ENCODE measurements around the gene TMEM163.

Gene TMEM163

DNA sequence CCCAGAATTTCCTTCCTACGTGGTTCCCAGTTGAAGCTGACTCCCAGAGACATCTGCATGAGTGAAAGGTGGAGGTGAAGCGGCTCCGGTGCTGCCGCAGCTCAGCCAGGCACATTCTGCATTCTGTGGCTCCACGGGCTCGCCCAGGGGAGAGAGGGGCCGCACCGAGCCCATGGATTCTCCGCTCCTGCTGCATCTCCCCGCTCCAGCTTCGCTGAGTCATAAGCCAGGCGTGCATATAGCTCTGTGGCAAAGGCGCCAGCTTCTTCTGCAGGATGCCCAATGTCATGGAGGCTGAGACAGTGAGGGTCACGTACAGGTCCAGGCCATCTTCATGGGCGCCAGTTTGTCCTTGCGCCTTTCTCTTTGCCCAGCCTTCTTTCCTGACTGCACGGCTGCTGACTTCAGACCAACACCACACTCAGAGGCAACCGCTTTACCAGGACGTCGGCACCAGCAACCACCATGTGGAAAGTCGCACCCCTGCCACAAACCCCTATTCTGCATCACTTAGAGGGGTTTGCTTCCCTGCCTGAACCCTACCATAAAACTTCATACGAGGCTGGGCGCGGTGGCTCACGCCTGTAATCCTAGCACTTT is 249.2 kb downstream of the TMEM163 start:
- no peak for DNase-seq

DNA sequence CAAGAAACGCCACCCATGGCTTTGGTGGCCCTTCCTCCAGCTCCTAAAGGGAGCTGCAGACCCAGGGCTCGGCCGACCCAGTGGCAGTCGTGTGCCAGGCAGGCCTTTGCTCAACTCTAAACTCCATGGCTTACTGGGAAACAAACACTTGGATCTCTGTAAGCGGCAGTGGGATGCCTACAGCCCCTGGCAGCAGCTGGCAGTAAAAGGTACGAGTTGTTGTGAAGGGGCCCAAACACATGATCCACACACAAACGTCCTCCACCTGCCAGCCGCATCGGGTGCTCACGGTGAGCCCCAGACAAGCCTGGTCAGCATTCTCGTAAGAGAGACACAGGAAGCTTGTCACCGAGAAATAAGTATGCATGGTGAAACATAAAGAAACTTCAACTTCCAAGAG is 250.0 kb downstream of the TMEM163 start:
- peak in 1 of 2 donors; percentile 15 for DNase-seq

DNA sequence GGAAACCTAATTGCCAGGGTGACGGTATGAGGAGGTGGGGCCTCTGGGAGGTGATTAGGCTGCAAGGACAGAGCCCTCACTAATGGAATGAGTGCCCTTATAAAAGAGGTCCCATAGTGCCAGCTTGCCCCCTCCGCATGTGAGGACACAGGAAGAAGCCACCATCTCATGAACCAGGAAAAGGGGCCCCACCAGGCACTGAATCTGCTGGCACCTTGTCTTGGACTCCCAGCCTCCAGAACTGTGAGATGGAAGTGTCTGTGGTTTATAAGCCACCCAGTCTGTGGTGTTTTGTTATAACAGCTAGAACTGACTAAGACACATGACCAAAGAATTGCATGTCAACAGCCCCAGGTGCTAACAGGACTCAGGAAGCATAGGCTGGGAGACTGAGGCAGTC is 250.6 kb downstream of the TMEM163 start:
- DNase-seq: peak in 1 of 2 donors; percentile 18

DNA sequence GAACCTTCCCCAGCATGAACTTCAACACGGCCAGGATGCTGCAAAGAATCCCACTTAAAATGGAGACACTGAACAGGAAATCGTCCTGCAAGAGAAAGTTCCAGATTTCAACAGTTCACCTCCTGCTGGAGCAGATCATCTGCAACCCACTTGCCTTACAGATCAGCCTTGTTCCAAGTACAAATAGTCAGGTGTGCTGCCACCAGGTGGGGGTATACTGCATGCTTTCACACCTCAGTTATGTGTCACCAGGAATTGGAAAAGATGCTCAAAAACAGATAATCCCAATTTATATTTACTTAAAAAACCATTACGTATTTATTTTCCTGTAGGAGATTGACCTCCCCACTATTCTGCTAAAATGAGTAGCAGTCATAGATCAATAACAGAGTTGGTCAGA is 252.7 kb downstream of the TMEM163 start:
- peak; percentile 22 to 33 for DNase-seq

DNA sequence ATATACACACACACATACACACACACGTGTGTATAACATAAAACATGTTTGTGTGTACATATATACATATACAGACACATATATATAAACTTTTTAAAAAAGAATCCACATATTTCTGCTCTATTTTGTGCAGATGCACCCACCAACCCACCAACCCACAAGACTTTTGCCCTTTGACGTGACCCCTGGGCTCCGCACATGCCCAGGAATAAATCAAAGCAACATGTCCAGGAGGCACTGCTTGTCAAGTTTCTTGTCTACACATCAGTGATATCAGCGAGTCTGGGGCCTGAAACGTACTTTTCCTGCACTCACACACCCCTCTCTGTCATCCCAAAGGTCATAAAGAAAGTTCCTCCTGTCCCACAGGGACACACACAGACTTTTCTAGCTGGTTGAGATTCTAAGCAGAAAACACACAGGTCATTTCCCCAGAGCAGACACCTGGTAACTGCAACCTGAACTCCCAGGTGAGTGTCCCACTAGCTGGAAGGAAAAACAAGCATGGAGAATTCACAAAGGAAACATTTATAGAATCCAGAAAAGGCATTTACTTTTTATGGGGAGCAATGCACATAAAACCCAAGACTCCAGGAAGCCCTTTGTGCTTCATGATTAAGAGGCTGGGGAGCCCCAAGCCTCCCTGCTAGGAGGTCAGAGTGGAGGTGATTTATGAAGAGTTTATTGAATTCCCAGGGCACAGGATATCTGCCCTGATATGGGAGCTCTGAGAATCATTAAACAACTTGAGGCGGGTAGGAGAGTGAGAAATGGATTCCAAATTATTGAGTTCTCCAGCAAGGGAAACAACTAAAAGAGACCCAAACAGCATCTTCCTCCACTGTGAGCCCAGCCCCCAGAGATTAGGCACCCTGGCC is 253.3 kb downstream of the TMEM163 start:
- no peak for DNase-seq

DNA sequence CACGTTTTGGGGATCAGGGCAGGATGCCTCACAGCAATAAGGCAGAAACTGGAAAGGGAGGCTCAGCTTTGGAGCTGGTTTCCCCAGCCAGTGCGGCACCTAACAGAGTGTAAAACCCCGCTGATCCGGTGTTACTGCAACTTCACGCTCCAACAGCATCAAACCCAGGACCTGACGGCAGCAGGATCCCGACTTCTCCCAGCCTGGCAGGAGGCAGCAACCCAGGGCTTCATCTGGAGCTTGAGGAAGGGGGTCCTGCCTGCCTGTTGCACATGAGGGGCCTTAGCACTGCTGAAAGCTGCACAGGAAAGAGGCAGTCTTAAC is 255.1 kb downstream of the TMEM163 start:
- no peak for DNase-seq

DNA sequence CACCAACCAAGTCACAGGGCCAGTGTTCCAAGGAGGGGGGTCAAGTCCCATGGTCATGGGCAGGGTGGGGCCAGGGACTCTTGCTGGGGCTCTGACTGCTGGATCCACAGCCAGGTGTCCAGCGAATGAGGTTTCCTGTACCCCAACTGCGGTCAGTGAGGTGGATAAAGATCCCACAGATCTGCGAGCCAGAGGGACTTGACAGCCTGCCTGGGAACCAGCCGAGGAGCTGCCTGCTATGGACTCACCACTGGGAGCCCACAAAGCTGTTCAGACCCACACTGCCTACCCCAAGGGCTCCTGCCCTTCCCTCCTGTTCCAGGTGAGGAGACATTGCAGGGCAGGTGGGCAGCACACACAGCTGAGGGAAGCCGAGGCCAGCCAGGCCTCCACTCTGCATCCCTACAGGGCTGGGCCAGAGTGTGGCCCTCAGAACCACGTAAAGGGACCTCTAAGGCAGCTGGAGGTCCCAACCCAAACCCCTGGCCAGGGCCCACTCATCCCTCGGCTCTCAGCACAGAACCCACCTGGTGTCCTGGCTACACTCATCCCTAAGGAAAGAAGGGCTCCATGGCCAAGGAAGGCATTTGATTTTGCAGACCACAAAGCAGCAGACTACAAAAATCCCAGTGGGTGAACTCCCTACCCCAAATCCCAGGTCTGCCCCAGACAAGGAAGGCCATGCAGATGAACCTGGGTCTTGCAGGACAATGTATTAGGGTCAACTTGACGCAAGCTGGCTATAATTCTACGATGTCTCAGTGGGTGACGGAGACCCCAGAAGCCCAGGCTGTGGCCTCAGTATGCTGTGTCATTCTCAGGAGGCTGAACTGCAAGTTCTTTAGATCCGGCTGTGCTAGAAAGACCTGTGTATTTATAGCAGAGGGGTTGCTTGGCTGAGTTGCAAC is 255.8 kb downstream of the TMEM163 start:
- DNase-seq: no peak

DNA sequence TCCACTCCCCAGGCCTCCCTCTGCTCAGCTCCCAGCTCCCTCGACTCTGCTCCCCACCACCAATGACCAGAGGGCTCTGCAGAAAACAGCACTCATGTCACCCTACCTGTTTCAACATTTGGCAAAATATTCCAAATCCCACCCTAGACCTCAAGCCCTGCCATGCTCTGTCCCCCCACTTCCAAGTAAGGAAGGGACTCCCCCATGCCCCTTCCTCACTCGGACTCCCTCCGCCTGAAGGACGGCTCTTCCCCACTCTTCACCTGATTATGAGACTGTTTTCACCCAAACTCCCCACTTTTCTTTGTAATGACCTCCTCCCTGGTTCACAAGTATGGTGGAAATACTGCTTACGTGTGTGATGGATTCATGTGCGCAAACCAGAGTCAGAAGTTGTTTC is 256.5 kb downstream of the TMEM163 start:
- DNase-seq: no peak

DNA sequence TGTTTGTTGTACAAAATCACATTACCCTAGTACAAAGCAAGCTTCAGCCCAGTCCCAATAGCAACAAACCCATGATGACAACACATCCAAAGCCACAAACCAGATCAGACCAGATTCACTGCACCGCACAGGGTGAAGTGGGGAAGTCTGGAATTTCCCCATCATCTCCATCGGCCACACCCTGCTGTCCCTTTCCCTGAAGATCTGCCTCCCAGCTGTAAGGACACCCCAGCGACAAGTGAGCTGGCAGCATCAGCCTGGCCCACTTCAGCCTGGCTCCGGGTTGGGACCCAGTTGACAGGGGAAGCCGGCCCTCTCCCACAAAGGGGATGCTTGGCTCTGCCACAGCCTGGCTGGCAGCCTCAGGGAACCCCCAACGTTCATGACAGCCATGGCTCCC is 257.3 kb downstream of the TMEM163 start:
- DNase-seq: no peak

DNA sequence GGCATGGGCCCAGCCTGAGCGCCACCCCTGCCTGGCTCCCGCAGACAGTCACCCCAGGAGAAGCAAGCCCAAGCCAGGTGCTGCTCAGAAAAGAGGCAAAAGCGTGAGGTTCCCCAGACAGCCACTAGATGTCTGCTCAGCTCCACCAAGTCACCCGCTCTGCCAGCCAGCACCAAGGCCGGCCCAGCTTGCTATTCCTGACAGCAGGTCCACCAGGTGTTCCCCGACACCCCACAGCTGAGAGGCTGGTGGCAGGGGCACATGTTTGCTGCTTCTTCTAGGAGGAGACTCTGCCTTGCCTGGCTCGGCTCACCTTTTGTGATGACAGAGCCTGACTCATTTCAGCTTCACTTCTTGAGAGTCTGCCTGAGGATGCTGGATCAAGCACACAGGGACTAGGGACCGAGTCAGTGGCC is 258.2 kb downstream of the TMEM163 start:
- peak; percentile 24 to 33 for DNase-seq

DNA sequence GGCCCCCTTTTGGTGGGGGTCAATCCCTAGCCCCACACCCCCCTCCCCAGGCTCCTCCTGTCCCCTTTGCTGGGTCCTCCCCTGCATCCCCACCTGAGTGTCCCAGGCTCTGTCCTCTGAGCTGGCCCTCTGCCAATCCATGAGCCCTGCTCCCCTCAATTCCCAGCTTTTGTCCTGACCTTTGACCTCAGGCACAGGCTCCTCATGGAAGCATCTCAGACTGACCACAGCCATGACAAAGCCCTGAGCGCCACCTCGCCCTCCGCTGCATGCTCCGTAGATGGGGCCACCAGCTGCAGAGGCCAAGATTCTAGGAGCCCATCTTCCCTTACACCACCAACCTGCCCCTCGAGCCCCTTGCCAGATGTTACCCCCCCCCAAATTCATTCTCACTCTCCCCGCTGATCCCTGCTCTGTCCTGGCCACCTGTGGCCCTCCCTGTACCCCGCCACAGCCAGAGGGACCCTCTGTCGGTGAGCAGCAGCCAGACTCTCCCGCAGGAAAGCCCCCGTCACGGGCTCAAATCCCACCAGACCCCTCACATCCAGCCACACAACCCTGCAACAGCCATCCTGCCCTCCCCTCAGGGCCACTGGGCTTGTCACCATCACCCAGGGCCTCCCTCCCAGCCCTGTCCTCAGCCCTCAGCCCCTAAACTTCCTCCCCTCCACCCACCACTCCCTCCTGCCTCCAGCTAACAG is 258.9 kb downstream of the TMEM163 start:
- no peak for DNase-seq

DNA sequence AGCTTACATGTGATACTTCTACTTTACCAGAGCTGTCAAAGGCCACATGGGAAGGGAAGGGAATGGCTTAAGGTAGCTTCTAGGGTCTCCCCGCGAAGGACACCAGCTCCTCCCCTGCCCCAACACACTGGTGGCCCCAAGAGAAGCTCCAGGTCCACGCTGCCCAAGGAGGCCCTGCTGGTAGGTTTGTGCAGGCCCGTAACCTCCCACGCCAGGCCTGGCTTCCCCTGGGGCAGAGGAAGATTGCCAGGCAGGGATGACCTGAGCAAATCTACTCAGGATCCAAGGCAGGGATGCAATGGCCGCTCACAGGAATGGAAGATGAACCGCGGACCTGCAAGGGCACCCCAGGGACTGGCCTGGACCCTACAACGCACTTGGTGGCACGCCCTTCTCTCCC is 259.9 kb downstream of the TMEM163 start:
- DNase-seq: no peak

DNA sequence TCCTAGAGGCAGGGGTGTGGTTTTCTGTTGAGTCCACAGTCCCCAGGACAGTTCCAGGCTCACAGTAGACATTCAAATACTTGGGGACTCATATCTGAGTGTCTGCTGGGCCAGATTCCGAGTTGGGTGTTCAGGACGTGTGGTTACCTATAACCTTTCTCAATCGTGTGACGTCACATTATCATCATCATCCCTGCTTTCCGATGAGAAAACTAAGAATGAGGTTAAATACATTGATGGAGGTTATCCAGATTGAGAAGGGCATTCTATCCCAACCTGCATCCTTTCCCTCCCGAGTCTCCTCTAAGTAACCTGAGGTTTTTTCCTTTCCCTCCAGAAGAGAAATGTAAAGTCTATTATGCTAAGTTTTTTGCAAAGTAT is 260.3 kb downstream of the TMEM163 start:
- DNase-seq: no peak

DNA sequence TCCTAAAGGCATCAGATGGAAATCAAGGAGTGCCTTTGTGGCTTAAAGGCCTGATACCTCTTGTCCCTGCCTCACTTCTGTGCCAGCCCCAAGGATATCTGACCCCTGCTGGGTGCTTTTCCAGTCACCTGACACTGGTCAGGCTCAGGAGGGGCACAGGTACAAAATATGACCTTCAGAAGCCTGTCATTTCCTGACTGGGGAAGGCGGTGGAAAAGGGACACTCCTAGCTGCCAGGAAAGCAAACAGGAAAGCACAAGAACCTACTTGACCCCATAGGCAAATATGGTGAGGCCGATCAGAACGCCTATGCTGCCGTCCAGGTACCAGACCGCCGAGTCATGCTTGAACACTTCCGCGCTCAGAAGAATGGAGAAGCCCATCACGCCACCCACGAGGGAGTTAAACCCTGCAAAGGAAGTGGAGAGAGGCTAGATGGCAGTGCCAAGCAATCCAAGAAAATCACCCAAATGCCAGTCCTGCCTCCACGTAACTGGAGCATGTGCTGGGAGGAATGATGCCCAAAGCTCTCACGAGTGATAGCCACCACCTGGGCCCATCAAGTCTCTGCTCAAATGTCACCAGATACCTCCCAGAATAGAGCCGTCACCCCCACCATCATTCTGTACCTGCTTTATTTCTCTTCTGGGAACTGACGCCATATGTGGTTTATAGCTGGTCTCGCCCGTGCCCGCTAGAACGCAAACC is 260.9 kb downstream of the TMEM163 start:
- DNase-seq: no peak

DNA sequence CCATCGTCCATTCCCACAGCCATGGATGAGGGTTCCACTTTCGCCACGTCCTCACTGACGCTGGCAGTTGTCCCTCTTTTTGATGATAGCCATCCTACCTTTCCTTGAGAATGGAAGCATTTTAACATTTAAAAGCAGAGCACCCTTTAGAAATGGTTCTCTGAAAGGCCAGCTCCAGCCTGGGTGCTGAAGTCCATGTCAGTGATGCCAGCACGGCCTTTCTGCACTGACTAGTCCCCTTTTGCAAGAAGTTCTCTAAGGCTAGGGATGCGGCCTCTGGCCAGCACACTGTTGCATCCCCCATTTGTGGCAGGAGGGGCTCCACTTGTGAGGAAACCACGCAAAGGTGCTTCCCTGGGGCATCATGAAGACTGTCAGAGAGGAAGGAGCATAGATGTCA is 261.4 kb downstream of the TMEM163 start:
- no peak for DNase-seq

DNA sequence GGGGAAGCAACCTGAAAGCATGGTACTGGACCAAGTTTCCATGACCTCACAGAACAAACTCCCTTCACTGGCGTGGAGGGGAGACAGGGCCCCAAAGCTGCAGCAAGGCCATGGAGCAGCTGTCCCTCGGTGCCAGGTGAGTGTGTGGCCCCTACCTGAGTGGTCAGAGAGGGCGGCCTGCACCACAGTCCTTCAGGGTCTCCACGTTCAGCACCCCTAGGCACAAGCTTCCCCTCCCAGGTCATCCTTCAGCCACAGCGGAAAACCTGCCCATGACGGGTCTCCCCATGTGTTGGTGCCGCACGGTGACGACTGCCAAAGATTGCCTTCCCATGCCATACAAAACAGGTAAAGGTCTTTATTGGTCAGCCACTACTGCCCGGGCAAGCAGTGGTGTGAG is 263.4 kb downstream of the TMEM163 start:
- DNase-seq: no peak

DNA sequence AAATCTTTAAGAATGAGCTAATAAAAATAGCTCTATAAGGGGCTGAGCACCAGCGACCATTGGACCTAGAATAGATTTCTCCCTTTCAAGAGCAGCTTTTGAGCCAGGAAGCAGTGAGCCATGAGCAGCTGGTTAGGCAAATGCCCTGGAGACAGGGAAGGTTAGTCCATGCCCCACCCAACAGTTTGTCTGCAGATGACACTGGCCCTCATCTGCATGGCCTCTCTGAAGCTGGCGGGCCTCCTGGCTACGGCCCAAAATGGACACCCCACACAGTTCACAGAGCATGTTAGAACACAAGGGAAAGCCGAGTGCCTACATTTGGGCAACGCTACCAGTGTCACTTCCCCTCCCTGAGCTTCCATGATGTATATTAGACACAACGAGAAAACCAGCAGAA is 263.9 kb downstream of the TMEM163 start:
- no peak for DNase-seq

DNA sequence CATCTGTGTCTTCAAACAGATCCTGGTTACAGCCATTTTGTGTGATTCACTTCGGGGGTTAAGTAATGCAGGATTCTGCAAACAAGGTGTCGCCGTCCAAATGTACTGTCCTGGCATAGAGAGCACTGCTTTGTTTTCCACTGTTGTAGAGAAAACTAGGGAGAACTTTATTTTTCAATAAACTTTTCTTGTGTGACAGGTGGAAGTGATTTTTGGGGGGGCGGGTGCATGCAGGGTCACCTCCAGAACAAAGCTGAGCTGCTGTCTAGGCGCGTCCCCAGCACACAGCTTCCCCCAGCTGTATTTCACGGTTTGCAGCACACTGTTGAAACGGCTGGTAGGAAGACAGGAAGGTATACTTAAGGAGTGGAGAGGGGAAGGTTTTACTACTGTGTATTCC is 264.4 kb downstream of the TMEM163 start:
- DNase-seq: no peak

DNA sequence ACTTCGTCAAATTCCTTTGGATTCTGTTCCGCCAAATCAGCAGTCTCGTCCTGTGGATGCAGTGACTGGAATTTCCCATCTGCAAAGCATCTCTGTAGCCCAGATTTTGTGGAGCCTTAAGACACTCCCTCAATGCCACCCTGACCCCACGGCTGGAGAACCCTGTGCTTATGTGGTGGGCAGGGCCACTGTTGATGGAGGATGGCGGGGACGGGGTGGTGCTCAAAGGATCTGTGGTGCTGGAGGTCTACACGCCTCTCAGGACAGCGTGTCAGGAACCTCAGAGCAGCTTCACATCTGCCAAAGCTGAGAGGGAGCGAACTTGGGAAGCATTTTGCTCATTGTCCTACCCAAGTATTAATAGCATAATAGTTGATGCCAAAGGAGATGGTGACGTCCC is 264.8 kb downstream of the TMEM163 start:
- DNase-seq: no peak

DNA sequence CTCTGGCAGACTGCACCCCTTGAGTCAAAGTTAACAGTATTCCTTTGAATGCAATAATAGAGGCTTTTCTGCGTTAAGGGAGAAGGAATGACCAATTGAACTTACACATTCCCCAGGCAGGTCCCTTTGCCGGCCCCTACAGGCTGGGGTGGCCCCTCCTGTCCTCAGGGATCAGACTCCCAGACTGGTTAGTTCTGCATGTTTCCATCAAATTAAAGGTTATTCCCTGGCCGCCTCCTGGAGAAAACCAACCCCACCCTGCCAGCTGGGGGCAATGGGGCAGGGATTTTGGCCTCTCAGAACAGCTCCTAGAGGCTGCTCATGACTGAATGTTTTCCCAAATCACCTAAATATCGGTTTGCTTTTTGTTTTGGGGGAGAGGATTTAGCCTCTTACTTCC is 265.3 kb downstream of the TMEM163 start:
- DNase-seq: no peak

DNA sequence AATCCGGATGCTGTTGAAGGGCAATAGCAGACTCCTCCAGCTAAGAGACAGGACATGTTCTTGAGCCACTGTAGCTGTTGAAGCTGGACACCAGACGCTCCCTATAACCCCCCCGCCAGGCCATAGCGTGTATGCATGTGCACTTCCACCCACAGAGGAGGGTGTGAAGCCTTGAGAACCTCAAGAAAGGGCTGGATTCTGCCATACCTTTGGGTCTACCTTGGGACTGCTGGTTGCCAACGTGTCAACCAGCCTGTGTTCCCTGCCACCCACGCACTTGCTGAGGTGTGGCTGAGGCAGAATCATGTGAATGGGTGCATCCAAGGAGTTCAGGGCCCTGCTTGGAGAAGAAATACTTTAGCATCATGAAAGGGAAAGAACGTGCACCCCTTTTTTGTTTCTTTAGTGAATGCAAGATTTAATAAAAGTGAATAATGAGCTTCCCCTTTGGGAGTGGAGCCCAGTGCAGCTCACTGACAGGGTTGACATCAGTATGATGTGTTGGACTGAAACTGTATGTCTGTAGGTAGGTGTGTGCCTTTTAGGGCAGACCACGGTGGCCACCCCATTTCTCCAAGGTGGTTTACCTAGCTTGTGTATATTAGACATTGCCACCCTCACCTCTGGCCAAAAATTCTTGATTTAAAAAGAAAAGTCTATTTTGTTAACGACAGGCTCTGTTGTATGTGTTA is 266.6 kb downstream of the TMEM163 start:
- DNase-seq: no peak

DNA sequence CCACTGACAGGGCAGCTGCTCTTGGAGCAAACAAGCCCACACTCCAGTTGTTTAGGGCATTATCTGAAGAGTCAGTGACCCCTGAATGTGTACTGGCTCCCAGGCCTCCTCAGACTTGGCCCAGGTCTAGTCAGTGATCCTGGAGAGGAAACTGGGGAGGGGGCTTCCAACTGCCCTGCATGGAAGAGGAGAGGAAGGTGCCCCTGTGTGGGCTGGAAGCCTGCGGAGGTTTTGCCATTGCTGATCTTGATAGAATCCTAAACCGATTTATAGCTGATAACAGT is 267.5 kb downstream of the TMEM163 start:
- no peak for DNase-seq
